T-cell (primary cell): ENCODE results near the gene ZNF189. TPM values are rescaled to one million over a fixed set of nuclear protein-coding genes. Genes with fewer than 3 reads are reported as not detected.

Experiments
- ATAC-seq, 4 experiments: fragments of 200-7000 bp in 3 of 4; fragments of 150-1000 bp in 1 of 4; cut with Tn5 transposase; replicated peaks in 1 of 4; 1 replicate in 3 of 4; 2 replicates in 1 of 4; pipeline ENCODE4 v1.10.0; 2021; ENCODE audit warnings: moderate library complexity in 3 of 4, mild to moderate bottlenecking in 2 of 4, moderate number of reproducible peaks in 1 of 4
- CTCF ChIA-PET, 2 donors: fragments of 300-600 bp; sonication (Branson Sonifier 250); formaldehyde crosslinking; loops; one replicate each; lab custom pipeline; 2022; ENCODE audit warnings: antibody characterized with exemption in 2 of 2; lab: Charles Lee
- POLR2A ChIA-PET, 2 donors: fragments of 300-600 bp; sonication (Branson Sonifier 250); formaldehyde crosslinking; loops; one replicate each; lab custom pipeline; 2022; ENCODE audit warnings: antibody characterized with exemption in 2 of 2; lab: Charles Lee
- DNase-seq, 35 experiments: peaks; one replicate each; pipeline versions ENCODE4 v3.0.0 to v3.0.0-alpha.2; 2013 to 2023
- H3K27ac ChIP-seq: one replicate; pipeline ENCODE4 v1.5.1; 2013; ENCODE audit warnings: low read length
- H3K27me3 ChIP-seq, 2 experiments: replicated peaks in 1 of 2; 1 replicate in 1 of 2; 2 replicates in 1 of 2; pipeline versions ENCODE4 v1.6.1 to v1.7.0; 2013; ENCODE audit warnings: low read length in 1 of 2, mixed read lengths in 1 of 2; ENCODE audit not compliant: control insufficient read depth in 2 of 2, insufficient read depth in 2 of 2; ENCODE audit errors: extremely low read depth in 1 of 2
- H3K36me3 ChIP-seq, 2 donors: 1 replicate in 1 of 2; 2 replicates in 1 of 2; pipeline versions ENCODE4 v1.6.1 to v1.7.0; 2013; ENCODE audit warnings: low read length in 1 of 2; ENCODE audit not compliant: control insufficient read depth in 2 of 2, insufficient read depth in 1 of 2; ENCODE audit errors: extremely low read depth in 1 of 2
- H3K4me1 ChIP-seq, 2 experiments: 1 replicate in 1 of 2; 2 replicates in 1 of 2; pipeline versions ENCODE4 v1.6.1 to v1.7.0; 2013; ENCODE audit warnings: low read length in 2 of 2, mixed read lengths in 1 of 2; ENCODE audit not compliant: insufficient read depth in 2 of 2, control insufficient read depth in 1 of 2; ENCODE audit errors: extremely low read depth in 1 of 2
- H3K4me3 ChIP-seq, 2 donors: 1 replicate in 1 of 2; 2 replicates in 1 of 2; pipeline versions ENCODE4 v1.5.1 to v1.7.0; 2013; ENCODE audit warnings: mild to moderate bottlenecking in 2 of 2, low read length in 1 of 2, moderate library complexity in 1 of 2; ENCODE audit not compliant: control insufficient read depth in 1 of 2; ENCODE audit errors: extremely low read depth in 1 of 2
- H3K9me3 ChIP-seq: 2 replicates; pipeline ENCODE4 v1.7.0; 2013
- H3K27ac Mint-ChIP-seq, 2 donors: one replicate each; pipeline ENCODE4 v1.8.0; 2020 to 2021; ENCODE audit warnings: mild to moderate bottlenecking in 2 of 2, mixed read lengths in 2 of 2
- H3K27me3 Mint-ChIP-seq, 2 donors: one replicate each; pipeline ENCODE4 v1.8.0; 2021 to 2022; ENCODE audit warnings: mixed read lengths in 2 of 2
- H3K36me3 Mint-ChIP-seq: one replicate; pipeline ENCODE4 v1.8.0; 2021; ENCODE audit warnings: mixed read lengths
- H3K4me1 Mint-ChIP-seq, 3 donors: one replicate each; pipeline ENCODE4 v1.8.0; 2020 to 2022; ENCODE audit warnings: mixed read lengths in 3 of 3, mild to moderate bottlenecking in 1 of 3
- H3K4me3 Mint-ChIP-seq, 3 donors: one replicate each; pipeline ENCODE4 v1.8.0; 2020 to 2022; ENCODE audit warnings: mild to moderate bottlenecking in 3 of 3, mixed read lengths in 3 of 3, moderate library complexity in 3 of 3
- H3K9me3 Mint-ChIP-seq, 3 donors: one replicate each; pipeline ENCODE4 v1.8.0; 2020 to 2022; ENCODE audit warnings: mixed read lengths in 3 of 3
- WGBS: methylation state at CpG from one replicate; pipeline ENCODE4 v1.1.5; 2013; ENCODE audit warnings: missing lambda C conversion rate; ENCODE audit not compliant: insufficient coverage; 5-methylcytosine and 5-hydroxymethylcytosine counted together
- total RNA-seq, 35 experiments: library from RNA in 6 of 35; stranded (reverse) in 6 of 35; fragments of 120-200 nt in 1 of 35; gene quantifications; one replicate each; pipeline versions ENCODE4 v1.2.1 to v1.2.4 and lab custom pipeline; 2013 to 2026

ZNF189 gene
- total RNA-seq, 5 donors from 2014 or later (not counting 1 experiment from before 2014, with no cell fraction given) = 9.2 to 17.4 (median 16.6) TPM

- Histone ChIP-seq H3K27me3 (peaks cover 12 to 25% of the 10 kb centered on the region in 2 experiments), H3K36me3 (no peaks in the 10 kb centered on the region), H3K4me3 (no peak overlapping the region), H3K9me3 (no peaks in the 10 kb centered on the region), H3K4me1 (peaks cover 0 to 9% of the 10 kb centered on the region in 2 experiments), H3K27ac (no peak overlapping the region)
- no peaks in the 10 kb centered on the region for H3K36me3 Mint-ChIP-seq
- peaks cover 56 to 63% of the 10 kb centered on the region in 2 donors for H3K27me3 Mint-ChIP-seq
- no peak overlapping the region for H3K4me3 Mint-ChIP-seq
- peaks cover 10 to 14% (median 11%) of the 10 kb centered on the region in 3 donors for H3K4me1 Mint-ChIP-seq
- ChIA-PET CTCF (interaction anchor here in 1 of 2 donors (1.1 kb wide), 1 partner anchor 83 kb away, joined by 3 read pairs; no protein-coding TSS in a partner anchor), POLR2A (no interaction called here)
- ATAC-seq = no peak
- no peak for DNase-seq
- H3K27ac Mint-ChIP-seq = no peak overlapping the region
- no peaks in the 10 kb centered on the region for H3K9me3 Mint-ChIP-seq
Observed at GRCh38 chr9:101446732-101447131, 48.1 kb downstream of the ZNF189 start.

- Histone ChIP-seq H3K27ac (no peak overlapping the region), H3K36me3 (no peaks in the 10 kb centered on the region), H3K4me1 (peaks cover 0 to 9% of the 10 kb centered on the region in 2 experiments), H3K27me3 (peaks cover 12 to 17% of the 10 kb centered on the region in 2 experiments), H3K9me3 (no peaks in the 10 kb centered on the region), H3K4me3 (no peak overlapping the region)
- ChIA-PET CTCF (interaction anchor here (0.6 to 1.4 kb wide), 3 partner anchors 10 to 120 kb away, joined by 3 to 4 read pairs (median 3); partner anchors contain the start of gene RNF20 (in 1 of the 2)), POLR2A (interaction anchor here in 1 of 2 donors (0.6 kb wide), 1 partner anchor 58 kb away, joined by 4 read pairs; no protein-coding TSS in a partner anchor)
- Mint-ChIP-seq H3K9me3 (no peaks in the 10 kb centered on the region), H3K27ac (no peak overlapping the region), H3K4me1 (peaks cover 10 to 14% (median 11%) of the 10 kb centered on the region in 3 donors), H3K27me3 (peaks cover 57 to 60% of the 10 kb centered on the region in 2 donors), H3K4me3 (peak overlapping the region; percentile 25 to 71 (median 47)), H3K36me3 (no peaks in the 10 kb centered on the region)
- 80% methylated on average over 2 of the region's 4 CpGs for WGBS
- DNase-seq = no peak
- no peak for ATAC-seq
Observed at GRCh38 chr9:101448680-101449070, 50.0 kb downstream of the ZNF189 start.

DNA sequence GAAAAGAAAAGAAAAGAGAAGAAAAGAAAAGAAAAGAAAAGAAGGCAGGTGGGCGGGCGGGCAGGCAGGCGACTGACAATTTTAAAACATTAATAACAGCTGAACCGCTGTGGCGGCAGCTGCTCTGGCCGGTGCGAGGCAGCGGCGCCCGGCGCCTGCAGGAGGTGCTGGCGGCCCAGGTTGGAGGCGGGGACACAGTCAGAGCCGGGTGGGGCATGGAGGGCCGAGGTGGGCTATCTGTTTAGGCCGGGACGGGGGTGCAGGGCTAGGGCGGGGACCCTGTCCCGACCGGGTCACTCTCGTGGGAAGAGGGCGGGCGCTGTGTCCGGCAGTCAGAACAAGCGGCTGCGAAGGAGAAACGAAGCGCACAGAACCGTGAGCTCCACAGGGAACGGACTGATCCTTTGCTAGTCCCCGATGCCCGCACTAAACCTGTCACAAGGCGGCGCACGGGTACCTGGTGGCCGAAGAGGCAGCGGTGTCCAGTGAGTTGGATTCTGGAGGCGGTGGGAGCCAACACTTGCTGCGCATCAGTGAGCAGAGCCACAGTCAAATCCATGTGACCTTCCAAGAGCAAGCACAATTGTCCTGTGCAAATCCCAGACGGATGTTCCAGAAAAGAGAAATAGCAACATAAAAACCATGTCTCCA lies 50.5 kb downstream of the ZNF189 start:
- Mint-ChIP-seq H3K4me3 (peak overlapping the region; percentile 45 to 71 (median 47)), H3K27ac (no peak overlapping the region), H3K36me3 (no peaks in the 10 kb centered on the region), H3K27me3 (peaks cover 54 to 55% of the 10 kb centered on the region in 2 donors), H3K4me1 (peaks cover 10 to 14% (median 11%) of the 10 kb centered on the region in 3 donors), H3K9me3 (no peaks in the 10 kb centered on the region)
- POLR2A ChIA-PET = interaction anchor here in 1 of 2 donors (0.6 kb wide), 1 partner anchor 58 kb away, joined by 4 read pairs; no protein-coding TSS in a partner anchor
- peak; percentile 63 to 98 (median 88) for ATAC-seq
- Histone ChIP-seq H3K4me1 (peaks cover 0 to 9% of the 10 kb centered on the region in 2 experiments), H3K9me3 (no peaks in the 10 kb centered on the region), H3K27me3 (peaks cover 12 to 18% of the 10 kb centered on the region in 2 experiments), H3K36me3 (no peaks in the 10 kb centered on the region), H3K4me3 (peak overlapping the region; percentile 23 to 34), H3K27ac (no peak overlapping the region)
- 5% methylated on average over 39 of the region's 40 CpGs for WGBS
- CTCF ChIA-PET = interaction anchor here (0.6 to 1.4 kb wide), 2 partner anchors 10 to 528 kb away, joined by 3 to 4 read pairs; no protein-coding TSS in a partner anchor
- DNase-seq = peak in 34 of 35 experiments; percentile 1 to 59 (median 34)

- no peak for DNase-seq
- Histone ChIP-seq H3K36me3 (no peaks in the 10 kb centered on the region), H3K4me1 (peaks cover 0 to 9% of the 10 kb centered on the region in 2 experiments), H3K9me3 (no peaks in the 10 kb centered on the region), H3K4me3 (no peak overlapping the region), H3K27ac (no peak overlapping the region), H3K27me3 (peaks cover 10 to 20% of the 10 kb centered on the region in 2 experiments)
- WGBS = 56% methylated on average over 4 of the region's 4 CpGs
- Mint-ChIP-seq H3K4me3 (no peak overlapping the region), H3K36me3 (no peaks in the 10 kb centered on the region), H3K27me3 (peaks cover 41 to 45% of the 10 kb centered on the region in 2 donors), H3K27ac (no peak overlapping the region), H3K9me3 (no peaks in the 10 kb centered on the region), H3K4me1 (peaks cover 10 to 14% (median 11%) of the 10 kb centered on the region in 3 donors)
- ChIA-PET POLR2A (no interaction called here), CTCF (no interaction called here)
- no peak for ATAC-seq
Observed at GRCh38 chr9:101450931-101451330, 52.3 kb downstream of the ZNF189 start.

DNA sequence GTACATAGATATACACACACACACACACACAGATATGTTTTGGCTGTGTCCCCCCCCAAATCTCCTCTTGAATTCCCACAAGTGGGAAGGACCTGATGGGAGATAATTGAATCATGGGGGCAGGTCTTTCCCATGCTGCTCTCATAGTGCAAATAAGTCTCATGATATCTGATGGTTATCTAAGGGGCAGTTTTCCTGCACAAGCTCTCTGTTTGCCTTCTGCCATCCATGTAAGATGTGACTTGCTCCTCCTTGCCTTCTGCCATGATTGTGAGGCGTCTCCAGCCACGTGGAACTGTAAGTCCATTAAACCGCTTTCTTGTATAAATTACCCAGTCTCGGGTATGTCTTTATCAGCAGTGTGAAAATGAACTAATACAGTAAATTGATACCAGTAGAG lies 52.8 kb downstream of the ZNF189 start:
- Histone ChIP-seq H3K36me3 (no peaks in the 10 kb centered on the region), H3K27me3 (peaks cover 10 to 19% of the 10 kb centered on the region in 2 experiments), H3K27ac (no peak overlapping the region), H3K4me3 (no peak overlapping the region), H3K4me1 (peaks cover 0 to 9% of the 10 kb centered on the region in 2 experiments), H3K9me3 (no peaks in the 10 kb centered on the region)
- DNase-seq = no peak
- ChIA-PET POLR2A (no interaction called here), CTCF (no interaction called here)
- no peaks in the 10 kb centered on the region for H3K9me3 Mint-ChIP-seq
- H3K4me1 Mint-ChIP-seq = peaks cover 10 to 14% (median 11%) of the 10 kb centered on the region in 3 donors
- ATAC-seq = no peak
- H3K4me3 Mint-ChIP-seq = no peak overlapping the region
- no peaks in the 10 kb centered on the region for H3K36me3 Mint-ChIP-seq
- peaks cover 35 to 41% of the 10 kb centered on the region in 2 donors for H3K27me3 Mint-ChIP-seq
- no peak overlapping the region for H3K27ac Mint-ChIP-seq
- 100% methylated on average over 1 of the region's 4 CpGs for WGBS

GRCh38 chr9:101453776-101454570 lies 55.3 kb downstream of the ZNF189 start:
- no peaks in the 10 kb centered on the region for H3K9me3 Mint-ChIP-seq
- H3K27ac Mint-ChIP-seq = no peak overlapping the region
- no peak for DNase-seq
- peaks cover 6% of the 10 kb centered on the region in 3 donors for H3K4me1 Mint-ChIP-seq
- Histone ChIP-seq H3K4me1 (peaks cover 0 to 5% of the 10 kb centered on the region in 2 experiments), H3K4me3 (no peak overlapping the region), H3K9me3 (no peaks in the 10 kb centered on the region), H3K27me3 (peaks cover 5 to 8% of the 10 kb centered on the region in 2 experiments), H3K36me3 (no peaks in the 10 kb centered on the region), H3K27ac (no peak overlapping the region)
- ChIA-PET CTCF (interaction anchor here (0.5 to 0.8 kb wide), 2 partner anchors 8 to 112 kb away, joined by 3 read pairs; no protein-coding TSS in a partner anchor), POLR2A (no interaction called here)
- H3K4me3 Mint-ChIP-seq = no peak overlapping the region
- no peak for ATAC-seq
- 92% methylated on average over 2 of the region's 4 CpGs for WGBS
- no peaks in the 10 kb centered on the region for H3K36me3 Mint-ChIP-seq
- peaks cover 21 to 25% of the 10 kb centered on the region in 2 donors for H3K27me3 Mint-ChIP-seq
